Frontal cortex (tissue), 4 donors: ENCODE measurements around the gene CDH15. TPM values are rescaled to one million over a fixed set of nuclear protein-coding genes. Genes with fewer than 3 reads are reported as not detected.
"Not testable (repeated sequence)": the region's sequence is repeated elsewhere in the genome, so short reads cannot be mapped to it uniquely, and the experiment has no call there.

ENCODE experiments used
- DNase-seq, 2 donors: peaks; one replicate each; pipeline ENCODE4 v3.0.0; 2012; ENCODE audit warnings: low spot score in 2 of 2
- FAIRE-seq: peaks from 2 replicates; lab custom pipeline; 2012; peaks lifted over from hg19 to GRCh38; lab: Jason Lieb, UNC
- total RNA-seq: library from RNA; depleted of rRNA; stranded (reverse); fragments of >200 nt; gene quantifications from one replicate; pipeline ENCODE4 v1.2.3, GENCODE V29; 2014
- donor health status: control.
- donor health status: control.
- donor health status: control.

CDH15 gene
- total RNA-seq, 1 donor from 2014 or later, result 0.41 TPM

DNA sequence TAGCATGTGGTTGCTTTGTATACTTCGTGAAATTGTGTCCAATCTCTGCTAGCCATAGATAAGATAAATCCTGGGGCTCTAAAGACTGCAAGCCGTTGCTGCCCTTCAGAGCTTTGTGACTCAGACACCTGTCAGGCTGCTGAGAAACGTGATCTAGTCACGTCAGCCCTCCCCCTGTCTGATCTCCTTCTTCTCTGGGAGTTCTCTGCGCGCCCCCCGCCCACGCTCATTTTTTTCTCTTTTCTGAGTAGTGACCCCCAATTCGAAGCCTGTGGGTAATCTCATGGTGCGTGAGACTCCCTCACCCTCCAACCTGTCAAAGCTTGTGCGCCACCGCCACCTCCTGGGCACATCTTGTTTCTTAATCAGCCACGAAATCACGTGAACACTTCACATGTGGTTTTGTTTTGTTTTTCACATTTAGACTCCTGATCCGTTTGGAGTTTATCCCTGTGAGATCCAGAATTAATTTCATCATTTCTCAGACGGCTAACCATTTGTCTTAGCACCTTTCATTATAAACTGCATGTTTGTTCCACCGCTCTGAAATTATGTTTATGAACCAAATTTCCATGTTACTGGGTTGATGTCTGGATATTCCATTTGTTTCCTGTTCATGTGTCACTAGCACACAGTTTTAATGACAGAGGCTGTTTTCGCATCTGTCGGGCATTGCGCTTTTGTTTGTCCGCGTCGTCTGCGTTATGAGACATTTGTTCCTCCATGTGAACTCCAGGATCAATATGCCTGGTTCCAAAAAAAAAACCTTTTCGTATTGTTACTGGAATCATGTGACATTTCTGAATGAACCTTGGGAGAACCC is 45.0 kb downstream of the CDH15 start:
- no peak for FAIRE-seq
- peak; percentile 74 to 80 for DNase-seq

DNA sequence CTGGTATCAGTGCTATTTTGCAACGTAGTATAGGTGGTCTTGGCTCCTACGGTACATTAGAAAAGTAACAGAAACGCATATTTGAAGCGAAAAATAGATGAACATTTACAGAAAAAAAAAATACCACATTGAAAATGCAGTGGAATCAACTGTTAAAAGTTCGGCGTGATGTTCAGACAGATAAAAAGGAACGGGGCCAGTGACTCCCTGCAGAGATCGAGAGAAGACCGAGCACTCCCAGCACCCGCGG is 45.5 kb downstream of the CDH15 start:
- DNase-seq (no peak), FAIRE-seq (no peak)

DNA sequence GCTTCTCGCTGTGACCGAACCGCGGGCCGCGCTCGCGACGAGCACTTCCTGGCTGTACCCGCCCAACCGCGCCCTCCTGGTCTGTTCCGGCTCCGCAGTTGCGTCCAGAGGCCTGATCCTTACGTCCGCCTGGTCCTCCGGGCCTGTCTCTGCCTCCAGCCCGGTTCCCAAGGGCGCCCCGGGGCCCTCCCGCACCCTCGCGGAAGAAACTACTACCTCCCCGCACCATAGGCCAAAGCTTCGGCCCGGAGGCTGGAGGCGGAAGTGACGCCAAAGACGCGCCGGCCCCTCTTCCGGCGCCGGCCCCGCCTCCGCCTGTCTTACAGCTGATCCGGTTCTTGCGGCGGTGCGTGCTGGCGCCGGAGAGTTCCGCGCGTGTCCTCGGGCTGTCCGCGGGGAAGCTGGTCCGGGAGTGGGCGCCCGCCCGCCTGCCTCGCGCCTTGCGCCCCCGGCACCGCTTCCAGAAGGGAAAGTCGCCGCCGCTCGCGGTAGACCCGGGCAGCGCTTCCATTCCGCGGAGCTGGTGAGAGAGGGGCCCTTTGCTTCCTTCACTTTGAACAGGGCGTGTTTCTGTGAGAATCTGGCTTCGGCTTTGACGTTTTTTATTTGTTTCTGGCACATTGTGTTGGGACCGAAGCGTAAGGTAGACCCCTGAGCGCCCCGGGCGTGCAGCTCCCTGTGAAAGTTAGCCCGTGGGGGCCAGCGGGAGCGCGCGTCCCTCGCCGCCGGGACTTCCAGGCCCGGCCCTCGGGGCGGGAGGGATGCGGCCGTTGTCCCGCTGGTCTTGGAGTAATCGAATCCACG is 46.0 kb downstream of the CDH15 start, which contains the start of gene ZNF778:
Gene ZNF778, plus strand, starts transcription at position 316 of the 804 bp plus-strand sequence. CDS start 3,425 bp downstream, outside the sequence.
- no peak for FAIRE-seq
- DNase-seq, result peak; percentile 97

DNA sequence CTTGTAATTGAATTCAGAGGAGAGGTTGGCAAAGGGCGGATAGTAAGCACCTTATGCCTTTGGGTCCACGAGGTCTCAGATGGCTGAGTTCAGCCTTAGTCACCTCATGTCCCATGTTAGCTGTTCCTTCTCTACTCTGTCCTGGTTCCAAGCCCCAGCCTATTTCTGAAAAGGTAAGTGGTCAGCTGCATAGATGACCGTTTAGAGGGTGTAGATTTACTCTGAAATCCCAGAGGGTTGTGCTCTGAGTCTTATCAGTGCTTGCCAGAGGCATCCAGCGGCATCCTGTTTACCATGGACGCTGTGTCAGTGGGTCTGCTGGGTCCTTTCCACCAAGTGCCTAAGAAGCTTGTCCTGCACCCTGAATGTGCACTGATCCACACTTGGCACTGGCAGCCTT is 47.8 kb downstream of the CDH15 start:
- DNase-seq, result no peak
- FAIRE-seq, result no peak

DNA sequence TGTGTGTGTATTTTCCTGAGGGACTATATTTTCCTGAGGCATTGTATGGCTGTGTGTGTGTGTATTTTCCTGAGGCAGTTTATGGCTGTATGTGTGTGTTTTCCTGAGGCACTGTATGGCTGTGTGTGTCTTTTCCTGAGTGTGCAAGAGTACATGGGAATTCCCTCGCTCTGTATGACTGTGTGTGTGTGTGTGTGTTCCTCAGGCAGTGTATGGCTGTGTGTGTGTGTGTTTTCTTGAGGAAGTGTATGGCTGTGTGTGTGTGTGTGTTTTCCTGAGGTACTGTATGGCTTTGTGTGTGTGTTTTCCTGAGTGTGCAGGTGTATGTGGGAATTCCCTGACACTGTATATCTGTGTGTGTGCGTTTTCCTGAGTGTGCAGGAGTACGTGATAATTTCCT is 50.1 kb downstream of the CDH15 start:
- FAIRE-seq (no peak), DNase-seq (no peak)

DNA sequence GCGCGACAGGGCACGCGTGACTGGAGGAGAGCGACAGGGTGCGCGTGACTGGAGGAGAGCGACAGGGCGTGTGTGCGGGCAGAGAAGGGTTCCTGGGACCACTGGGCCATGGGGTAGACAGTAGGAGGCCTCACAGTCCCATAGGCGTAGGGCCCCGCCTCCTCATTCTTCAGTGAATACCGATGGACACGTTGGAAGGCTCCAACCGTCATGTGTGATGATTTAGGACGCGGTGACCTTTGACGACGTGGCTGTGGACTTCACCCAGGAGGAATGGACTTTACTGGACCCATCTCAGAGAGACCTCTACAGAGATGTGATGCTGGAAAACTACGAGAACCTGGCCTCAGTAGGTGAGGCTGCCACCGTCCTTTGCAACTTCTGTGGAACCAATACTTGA is 51.4 kb downstream of the CDH15 start:
- FAIRE-seq (no peak), DNase-seq (no peak)

DNA sequence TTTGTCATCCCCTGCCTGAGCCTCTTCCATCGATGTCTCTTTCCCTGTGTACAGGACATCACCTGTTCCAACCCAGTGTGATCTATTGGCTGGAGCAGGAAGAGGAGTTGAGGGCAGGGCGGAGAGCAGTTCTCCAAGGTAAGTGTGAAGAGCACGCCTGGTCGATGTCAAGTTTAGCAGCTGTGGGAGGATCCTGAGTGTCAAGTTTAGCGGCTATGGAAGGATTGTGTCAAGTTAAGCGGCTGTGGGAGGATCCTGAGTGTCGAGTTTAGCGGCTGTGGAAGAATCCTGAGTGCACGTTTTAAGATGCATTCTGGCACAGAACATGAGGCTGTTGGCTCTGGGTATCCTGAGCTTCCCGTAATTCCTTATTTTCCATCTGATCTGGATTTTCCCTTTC is 53.1 kb downstream of the CDH15 start:
- FAIRE-seq (no peak), DNase-seq (no peak)

DNA sequence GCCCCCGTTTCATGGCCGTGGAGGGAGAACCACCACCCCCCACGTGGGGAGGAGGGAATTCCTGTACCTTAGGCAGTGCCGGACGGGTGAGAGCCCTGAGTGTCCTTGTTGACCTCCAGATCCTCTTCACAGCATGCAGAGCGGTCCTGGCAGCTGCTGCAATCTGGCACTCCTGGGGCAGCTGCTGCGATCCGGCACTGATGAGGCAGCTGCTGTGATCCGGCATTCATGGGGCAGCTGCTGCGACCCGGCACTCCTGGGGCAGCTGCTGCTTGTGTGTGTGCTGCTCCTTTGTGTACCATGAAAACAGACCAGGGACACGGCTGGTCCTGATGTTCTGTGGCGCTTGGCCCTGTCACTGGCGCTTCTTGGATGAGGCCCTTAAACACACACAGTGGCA is 58.7 kb downstream of the CDH15 start:
- DNase-seq (no peak), FAIRE-seq (no peak)

DNA sequence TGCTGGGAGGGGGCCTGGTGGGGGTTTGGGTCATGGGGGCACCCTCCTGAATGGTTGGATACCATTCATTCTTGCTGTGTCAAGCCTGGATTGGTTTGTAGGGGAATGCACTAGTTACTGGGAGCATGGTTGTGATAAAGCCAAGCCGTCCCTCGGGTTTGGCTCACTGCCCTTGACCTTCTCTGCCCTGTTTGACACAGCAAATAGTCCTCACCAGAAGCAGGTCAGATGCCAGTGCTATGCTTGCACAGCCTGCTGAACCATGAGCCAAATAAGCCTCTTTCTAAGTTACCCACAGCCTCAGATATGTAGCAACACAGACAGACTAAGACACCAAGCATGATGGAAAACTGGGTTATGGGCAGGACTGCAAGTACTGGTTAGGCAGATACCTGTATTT is 60.6 kb downstream of the CDH15 start:
- FAIRE-seq, result no peak
- DNase-seq, result no peak

DNA sequence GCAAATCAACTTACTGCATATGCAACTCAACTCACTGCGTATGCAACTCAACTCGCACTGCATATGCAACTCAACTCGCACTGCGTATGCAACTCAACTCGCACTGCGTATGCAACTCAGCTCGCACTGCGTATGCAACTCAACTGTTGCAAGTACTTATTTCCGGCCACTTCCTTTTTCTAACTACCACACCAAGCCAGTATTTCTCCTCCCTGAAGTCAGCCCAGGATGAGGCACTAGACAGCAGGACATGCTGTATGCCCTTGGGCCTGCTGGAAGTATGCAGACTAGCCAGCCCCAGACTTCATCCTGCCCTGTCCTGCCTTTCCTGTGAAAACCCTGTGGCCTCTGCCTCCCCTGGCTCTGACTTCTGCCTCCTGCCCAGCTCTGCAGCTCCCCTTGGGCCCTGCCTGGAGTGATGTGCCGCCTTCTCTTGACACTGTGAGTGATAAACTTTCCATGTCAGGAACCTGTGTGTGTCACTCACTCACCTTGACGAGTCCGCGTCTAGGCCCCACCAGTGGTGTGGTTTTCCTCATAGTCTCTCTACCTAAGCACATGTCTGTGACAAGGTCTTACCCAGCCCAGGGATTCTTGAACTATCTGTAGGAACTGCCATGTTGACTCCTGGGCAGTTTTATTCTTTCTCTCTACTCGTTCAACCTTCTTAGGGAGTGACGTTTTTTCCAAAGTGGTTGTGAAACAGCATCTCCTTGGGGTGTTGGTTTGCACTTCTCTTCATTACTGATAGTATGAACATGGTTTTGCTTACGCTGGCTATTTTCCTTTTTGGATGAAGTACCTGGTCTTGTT is 62.3 kb downstream of the CDH15 start:
- DNase-seq (no peak), FAIRE-seq (no peak)

DNA sequence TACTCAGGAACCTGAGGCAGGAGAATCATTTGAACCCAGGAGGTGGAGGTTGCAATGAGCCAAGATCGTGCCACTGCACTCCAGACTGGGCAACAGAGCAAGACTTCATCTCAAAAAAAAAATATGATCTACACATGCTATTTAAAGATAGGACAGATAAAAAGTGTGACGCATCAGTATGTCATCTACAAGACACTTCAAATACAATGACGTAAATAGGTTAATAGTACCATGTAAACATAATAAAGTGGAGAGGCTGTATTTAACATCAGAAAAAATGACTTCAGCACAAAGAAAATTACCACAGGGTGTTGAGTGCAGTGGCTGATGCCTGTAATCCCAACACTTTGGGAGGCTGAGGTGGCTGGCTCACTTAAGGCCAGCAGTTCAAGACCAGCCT is 66.2 kb downstream of the CDH15 start:
- no peak for DNase-seq
- no peak for FAIRE-seq

DNA sequence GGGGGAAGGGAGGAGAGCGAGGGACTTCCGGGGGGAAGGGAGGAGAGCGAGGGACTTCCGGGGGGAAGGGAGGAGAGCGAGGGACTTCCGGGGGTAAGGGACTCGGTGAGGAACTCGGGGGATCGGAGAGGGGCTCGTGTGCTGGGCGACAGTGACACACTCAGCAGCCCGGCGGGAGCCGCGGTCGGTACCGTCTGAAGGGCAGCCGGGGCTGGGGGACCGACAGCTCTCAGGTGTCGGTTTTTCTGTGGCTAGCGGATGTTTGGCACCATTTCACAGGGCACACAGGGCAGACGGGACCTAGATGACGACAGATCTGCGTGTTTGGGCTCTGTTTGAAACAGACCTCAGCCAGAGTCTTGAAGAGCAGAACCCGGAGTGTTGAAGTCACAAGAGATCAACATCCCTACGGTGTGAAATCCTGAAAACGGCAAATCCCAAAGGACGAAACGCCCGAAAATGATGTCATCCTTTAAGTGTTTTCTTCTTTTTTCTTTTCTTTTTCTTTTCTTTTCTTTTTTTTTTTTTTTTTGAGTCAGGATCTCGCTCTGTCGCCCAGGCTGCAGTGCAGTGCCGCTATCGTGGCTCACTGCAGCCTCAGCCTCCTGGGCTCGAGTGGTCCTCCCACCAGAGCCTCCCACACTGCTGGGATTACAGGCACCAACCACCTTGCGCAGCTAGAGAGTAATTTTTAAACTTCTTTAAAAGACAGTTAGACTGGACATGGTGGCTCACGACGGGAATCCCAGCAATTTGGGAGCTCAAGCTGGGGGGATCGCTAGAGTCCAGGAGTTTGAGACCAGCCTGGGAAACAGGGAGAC is 69.8 kb downstream of the CDH15 start:
- no peak for FAIRE-seq

DNA sequence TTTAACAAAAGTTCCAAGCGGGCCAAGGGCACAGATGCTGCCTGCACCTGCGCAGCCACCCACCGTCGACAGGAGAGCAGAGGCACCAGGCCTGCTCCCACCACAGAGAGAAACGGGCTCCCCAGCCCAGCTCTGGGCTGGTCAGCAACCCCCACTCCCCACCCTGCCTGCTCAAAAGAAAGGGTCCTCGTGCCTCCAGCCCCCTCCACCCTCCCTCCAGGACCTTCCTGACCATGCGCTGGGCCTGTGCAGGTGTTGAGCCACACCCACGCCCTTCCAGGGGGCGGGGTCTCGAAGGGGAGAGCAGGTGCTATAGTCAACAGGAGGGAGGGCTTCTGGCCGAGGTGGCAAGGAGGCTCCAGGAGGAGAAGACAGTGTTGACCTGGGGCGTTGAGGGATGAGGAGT is 71.2 kb downstream of the CDH15 start:
- no peak for FAIRE-seq
- DNase-seq, result no peak

More for the DNA sequence above, 69.8 kb downstream of the CDH15 start:
- peak; percentile 74 to 78 for DNase-seq

DNA sequence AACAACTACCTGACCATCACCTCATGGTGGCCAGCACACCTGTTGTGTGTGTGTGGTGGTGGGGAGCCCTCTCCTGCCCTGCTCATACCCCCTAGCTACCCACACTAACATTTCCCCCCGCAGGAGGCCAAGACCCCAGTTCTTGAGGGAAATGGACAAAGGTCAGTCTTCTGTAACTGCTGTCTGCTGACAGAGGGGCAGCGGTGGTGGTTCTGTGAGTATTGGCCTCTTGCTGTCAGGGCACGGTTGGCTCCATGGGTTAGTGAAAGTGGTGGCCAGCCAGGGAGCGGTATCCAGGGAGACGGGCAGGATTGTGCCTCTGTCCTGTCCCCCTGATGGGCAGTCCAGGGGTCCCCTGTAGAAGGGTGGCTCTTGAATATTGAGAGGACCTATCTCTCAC is 72.1 kb downstream of the CDH15 start:
- DNase-seq (no peak), FAIRE-seq (no peak)

DNA sequence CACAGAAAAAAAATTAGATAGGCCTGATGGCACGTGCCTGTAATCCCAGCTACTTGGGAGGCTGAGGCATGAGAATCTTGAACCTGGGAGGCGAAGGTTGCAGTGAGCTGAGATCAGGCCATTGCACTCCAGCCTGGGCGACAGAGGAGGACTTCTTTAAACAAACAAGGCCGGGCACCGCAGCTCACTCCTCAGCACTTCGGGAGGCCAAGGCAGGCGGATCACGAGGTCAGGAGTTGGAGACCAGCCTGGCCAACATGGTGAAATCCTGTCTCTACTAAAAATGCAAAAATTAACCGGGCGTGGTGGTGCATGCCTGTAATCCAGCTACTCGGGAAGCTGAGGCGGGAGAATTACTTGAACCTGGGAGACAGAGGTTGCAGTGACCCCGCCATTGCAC is 72.7 kb downstream of the CDH15 start:
- not testable (repeated sequence) for FAIRE-seq, DNase-seq

DNA sequence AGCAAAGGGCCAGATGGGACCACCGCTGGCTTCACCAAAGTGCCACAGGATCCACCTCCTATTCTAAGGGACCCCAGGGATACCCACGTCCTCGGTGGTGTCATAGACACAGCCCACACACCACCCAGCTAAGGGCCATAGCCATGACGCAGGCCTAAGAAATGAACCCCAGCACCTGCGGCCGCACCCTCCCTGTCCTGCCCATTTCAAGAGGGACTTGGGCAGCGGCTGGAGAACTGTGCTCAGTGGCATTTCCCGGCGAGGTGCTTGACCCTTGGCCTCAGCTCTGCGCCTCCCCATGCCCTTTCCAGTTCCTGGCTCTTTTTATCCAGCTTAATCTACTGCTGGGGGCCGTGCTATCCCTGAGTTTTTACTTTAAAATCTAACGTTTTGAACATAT is 73.2 kb downstream of the CDH15 start:
- FAIRE-seq, result no peak
- DNase-seq, result no peak
